ENCODE results near the gene MSMO1.

Gene MSMO1

DNA sequence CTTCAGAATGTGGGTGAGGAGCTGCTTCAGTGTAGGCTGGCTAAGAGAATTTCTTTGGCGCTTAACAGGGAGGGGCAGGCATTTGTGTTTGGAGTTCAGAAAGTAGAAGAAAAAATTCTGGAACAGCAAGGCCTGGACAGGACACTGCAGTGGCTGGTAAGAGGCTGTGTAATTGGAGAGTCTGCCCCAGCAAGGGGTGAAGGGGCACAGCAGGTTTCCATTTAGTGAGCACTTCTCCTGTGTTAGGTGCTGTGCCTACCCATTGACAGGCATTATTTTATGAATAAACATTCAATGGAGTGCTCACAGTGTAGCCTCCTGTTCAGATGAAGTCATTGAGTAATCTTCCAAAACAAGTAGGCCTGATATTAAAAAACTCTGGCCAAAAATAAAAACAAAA lies 40.6 kb downstream of the MSMO1 start:
- TF ChIP-seq, protein P1, sequence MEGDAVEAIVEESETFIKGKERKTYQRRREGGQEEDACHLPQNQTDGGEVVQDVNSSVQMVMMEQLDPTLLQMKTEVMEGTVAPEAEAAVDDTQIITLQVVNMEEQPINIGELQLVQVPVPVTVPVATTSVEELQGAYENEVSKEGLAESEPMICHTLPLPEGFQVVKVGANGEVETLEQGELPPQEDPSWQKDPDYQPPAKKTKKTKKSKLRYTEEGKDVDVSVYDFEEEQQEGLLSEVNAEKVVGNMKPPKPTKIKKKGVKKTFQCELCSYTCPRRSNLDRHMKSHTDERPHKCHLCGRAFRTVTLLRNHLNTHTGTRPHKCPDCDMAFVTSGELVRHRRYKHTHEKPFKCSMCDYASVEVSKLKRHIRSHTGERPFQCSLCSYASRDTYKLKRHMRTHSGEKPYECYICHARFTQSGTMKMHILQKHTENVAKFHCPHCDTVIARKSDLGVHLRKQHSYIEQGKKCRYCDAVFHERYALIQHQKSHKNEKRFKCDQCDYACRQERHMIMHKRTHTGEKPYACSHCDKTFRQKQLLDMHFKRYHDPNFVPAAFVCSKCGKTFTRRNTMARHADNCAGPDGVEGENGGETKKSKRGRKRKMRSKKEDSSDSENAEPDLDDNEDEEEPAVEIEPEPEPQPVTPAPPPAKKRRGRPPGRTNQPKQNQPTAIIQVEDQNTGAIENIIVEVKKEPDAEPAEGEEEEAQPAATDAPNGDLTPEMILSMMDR (IDR thresholded peaks at IDR 0.05; ENCODE audit: low read depth, low read length) = no peak
- Histone ChIP-seq H3K4me3 (ENCODE audit: low read depth, low read length) (no peak overlapping the region), H3K36me3 (no peaks in the 10 kb centered on the region), H3K27ac (no peak overlapping the region), H3K9me3 (ENCODE audit: severe bottlenecking) (no peaks in the 10 kb centered on the region), H3K27me3 (ENCODE audit: insufficient read depth, low read depth, severe bottlenecking) (no peaks in the 10 kb centered on the region)
- DNase-seq = no peak

DNA sequence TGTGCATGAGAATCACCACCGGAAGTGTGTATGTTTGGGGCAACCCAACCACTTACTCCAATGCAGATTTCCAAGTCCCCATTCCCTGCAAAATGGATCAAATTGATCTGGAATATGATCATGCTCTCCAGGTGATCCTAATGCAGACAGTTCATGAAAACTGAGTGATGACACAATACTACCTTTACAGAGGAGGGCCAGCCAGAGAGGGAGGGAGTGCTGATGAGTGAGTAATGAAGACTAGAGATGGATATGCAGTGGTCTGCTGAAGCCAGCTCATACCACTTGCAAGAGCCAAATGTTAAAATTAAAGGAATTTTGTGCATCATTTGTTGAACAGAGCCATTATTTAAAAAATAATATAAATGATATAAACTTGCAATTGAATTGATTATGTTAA lies 41.1 kb downstream of the MSMO1 start:
- H3K27me3 ChIP-seq (ENCODE audit: insufficient read depth, low read depth, severe bottlenecking) = no peaks in the 10 kb centered on the region
- no peaks in the 10 kb centered on the region for H3K9me3 ChIP-seq (ENCODE audit: severe bottlenecking)
- DNase-seq = no peak
- TF ChIP-seq, protein P1 (IDR thresholded peaks at IDR 0.05; ENCODE audit: low read depth, low read length) = no peak
- no peak overlapping the region for H3K27ac ChIP-seq
- no peak overlapping the region for H3K4me3 ChIP-seq (ENCODE audit: low read depth, low read length)
- H3K36me3 ChIP-seq = no peaks in the 10 kb centered on the region

DNA sequence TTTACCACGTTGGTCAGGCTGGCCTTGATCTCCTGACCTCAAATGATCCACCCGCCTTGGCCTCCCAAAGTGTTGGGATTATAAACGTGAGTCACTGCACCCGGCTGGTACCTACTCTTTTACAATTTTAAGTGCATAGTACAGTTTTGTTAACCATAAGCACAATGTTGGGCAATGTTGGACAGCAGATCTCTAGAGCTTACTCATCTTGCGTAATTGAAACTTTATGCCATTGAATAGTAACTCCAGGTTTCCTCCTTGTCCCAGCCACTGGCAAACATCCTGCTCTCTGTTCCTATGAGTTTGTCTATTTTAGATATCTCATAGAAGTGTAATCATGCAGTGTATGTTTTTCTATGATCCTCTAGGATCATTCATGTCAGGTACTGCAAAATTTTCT lies 42.1 kb downstream of the MSMO1 start:
- TF ChIP-seq, protein P1 (IDR thresholded peaks at IDR 0.05; ENCODE audit: low read depth, low read length) = no peak
- DNase-seq = no peak
- H3K27me3 ChIP-seq (ENCODE audit: insufficient read depth, low read depth, severe bottlenecking) = no peaks in the 10 kb centered on the region
- H3K9me3 ChIP-seq (ENCODE audit: severe bottlenecking) = no peaks in the 10 kb centered on the region
- no peaks in the 10 kb centered on the region for H3K36me3 ChIP-seq
- H3K27ac ChIP-seq = no peak overlapping the region
- no peak overlapping the region for H3K4me3 ChIP-seq (ENCODE audit: low read depth, low read length)

DNA sequence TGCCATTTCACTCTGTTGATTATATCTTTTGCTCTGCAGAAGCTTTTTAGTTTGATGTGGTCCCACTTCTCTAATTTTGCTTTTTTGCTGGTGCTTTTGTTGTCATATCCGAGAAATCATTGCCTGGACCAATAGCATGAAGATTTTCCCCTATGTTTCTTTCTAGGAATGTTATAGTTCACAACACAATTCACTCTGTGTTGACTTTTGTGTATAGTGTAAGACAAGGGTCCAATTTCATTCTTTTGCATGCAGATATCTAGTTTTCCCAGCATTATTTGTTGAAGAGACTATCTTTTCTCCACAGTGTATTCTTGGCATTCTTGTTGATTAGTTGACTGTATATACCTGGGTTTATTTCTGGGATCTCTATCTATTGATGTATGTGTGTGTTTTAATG lies 43.1 kb downstream of the MSMO1 start:
- Histone ChIP-seq H3K27me3 (ENCODE audit: insufficient read depth, low read depth, severe bottlenecking) (no peaks in the 10 kb centered on the region), H3K36me3 (no peaks in the 10 kb centered on the region), H3K4me3 (ENCODE audit: low read depth, low read length) (no peak overlapping the region), H3K9me3 (ENCODE audit: severe bottlenecking) (no peaks in the 10 kb centered on the region), H3K27ac (no peak overlapping the region)
- TF ChIP-seq, protein P1 (IDR thresholded peaks at IDR 0.05; ENCODE audit: low read depth, low read length) = no peak
- DNase-seq = no peak

DNA sequence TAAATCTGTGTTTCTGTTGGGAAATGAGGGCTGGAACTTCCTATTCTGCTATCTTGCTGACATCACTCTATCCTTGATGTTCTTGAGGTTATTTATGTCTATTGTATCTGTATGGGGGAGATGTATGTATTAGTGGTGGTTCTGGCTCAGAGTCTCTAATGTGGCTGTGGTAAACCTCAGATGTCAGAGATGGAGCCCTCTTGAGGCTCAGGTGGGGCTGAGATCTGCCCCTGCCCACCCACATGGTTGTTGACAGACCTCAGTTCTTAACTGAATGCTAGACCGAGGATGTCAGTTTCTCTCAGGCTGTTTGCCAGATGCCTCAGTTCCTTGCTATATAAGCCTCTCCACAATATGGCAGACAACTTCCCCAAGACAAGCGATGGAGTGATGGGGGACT lies 48.0 kb downstream of the MSMO1 start:
- no peak overlapping the region for H3K4me3 ChIP-seq (ENCODE audit: low read depth, low read length)
- no peaks in the 10 kb centered on the region for H3K9me3 ChIP-seq (ENCODE audit: severe bottlenecking)
- DNase-seq = no peak
- no peaks in the 10 kb centered on the region for H3K27me3 ChIP-seq (ENCODE audit: insufficient read depth, low read depth, severe bottlenecking)
- H3K27ac ChIP-seq = no peak overlapping the region
- H3K36me3 ChIP-seq = no peaks in the 10 kb centered on the region
- TF ChIP-seq, protein P1 (IDR thresholded peaks at IDR 0.05; ENCODE audit: low read depth, low read length) = no peak

DNA sequence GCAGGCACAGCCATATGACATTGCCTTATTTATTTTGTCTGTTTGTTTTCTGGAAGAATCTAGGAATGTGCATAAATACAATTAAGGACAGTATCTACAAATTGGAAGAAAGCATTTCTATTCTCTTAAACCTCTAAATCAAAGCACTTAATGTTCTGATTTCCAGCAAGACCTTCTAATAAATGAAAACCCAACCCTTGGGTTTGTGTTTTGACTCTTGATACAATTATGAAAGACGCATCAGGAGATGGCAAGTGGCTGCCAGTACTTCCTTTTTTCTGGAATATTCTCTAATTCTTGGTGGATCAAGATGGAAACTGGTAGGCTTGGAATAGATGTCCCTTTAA lies 50.9 kb downstream of the MSMO1 start:
- Histone ChIP-seq H3K27ac (no peak overlapping the region; the same call in 1 of the 2 replicates), H3K27me3 (ENCODE audit: insufficient read depth, low read depth, severe bottlenecking) (no peaks in the 10 kb centered on the region), H3K9me3 (ENCODE audit: severe bottlenecking) (no peaks in the 10 kb centered on the region), H3K36me3 (no peaks in the 10 kb centered on the region), H3K4me3 (ENCODE audit: low read depth, low read length) (peak overlapping the region; percentile 58)
- no peak for DNase-seq
- TF ChIP-seq, protein P1 (IDR thresholded peaks at IDR 0.05; ENCODE audit: low read depth, low read length) = no peak

Measured in WERI-Rb-1 (cell line).